Measurements from ENCODE around the gene KCNK13. TPM values are rescaled to one million over a fixed set of nuclear protein-coding genes. Genes with fewer than 3 reads are reported as not detected.
"Not testable (repeated sequence)": the region's sequence is repeated elsewhere in the genome, so short reads cannot be mapped to it uniquely, and the experiment has no call there.

KCNK13 gene
- under 1 TPM; 0.50 to 0.61 TPM for total RNA-seq

DNA sequence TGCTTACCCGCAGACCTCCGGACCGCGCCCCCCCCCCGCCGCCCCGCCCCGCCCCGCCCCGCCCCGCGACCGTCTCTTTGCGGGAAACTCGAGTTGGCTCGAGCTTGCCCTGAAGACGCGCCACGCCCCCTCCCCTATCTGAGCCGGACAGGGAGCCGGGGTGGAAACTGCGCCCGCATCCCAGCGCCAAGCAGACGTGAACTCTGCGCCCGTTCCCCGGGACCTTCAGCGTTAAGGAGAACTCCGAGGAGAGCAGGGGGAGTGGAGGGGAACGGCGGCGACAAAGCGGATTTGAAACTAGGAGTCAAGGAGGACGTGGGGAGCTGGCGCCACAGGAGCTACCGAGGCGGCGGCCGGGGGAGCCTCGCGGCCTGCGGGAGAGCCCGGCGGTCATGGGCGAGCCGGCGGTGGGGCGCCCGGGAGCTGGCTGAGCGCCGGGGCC lies at the start of gene KCNK13:
TSS of gene KCNK13 (plus strand) at position 310 of the 442 bp plus-strand sequence. CDS start 212 bp downstream, outside the sequence.
- no peaks in the 10 kb centered on the region for H3K9me3 Mint-ChIP-seq

DNA sequence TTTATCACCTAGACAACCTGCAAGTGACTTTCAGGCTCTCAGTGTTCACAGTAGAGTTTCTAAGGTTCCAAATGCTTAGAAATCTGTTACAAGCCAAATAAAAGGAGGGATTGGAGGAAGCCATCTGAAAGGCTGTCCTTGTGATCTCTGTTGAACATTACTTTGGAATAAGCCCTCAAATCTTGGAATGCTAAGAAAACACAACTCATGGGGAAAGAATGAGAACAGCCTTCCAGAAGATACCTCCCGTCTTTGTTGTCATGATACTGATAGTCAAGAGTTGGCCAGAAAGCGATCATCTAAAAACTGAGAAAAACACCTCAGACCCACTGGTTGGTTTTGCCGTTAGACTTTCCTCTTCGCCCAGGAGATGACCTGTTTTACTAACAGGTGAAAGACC lies 44.4 kb upstream of the KCNK13 start:
- H3K36me3 Mint-ChIP-seq: peaks cover 41% of the 10 kb centered on the region
- H3K27ac Mint-ChIP-seq: no peak overlapping the region
- DNase-seq (ENCODE audit: low spot score): no peak
- no peaks in the 10 kb centered on the region for H3K27me3 Mint-ChIP-seq
- H3K9me3 Mint-ChIP-seq: no peaks in the 10 kb centered on the region
- peaks cover 7 to 9% of the 10 kb centered on the region in 2 donors for H3K4me1 Mint-ChIP-seq (ENCODE audit: low read depth in 2 of 2)
- no peak overlapping the region for H3K4me3 Mint-ChIP-seq
- ATAC-seq: no peak

More for the DNA sequence above, at the start of gene KCNK13:
- Mint-ChIP-seq H3K4me3 (peak within 1 kb of the TSS; percentile 81), H3K27ac (no peak within 1 kb of the TSS), H3K4me1 (ENCODE audit: low read depth in 2 of 2) (peaks cover 25 to 26% of the 10 kb centered on the region in 2 donors), H3K27me3 (peaks cover 43 to 57% of the 10 kb centered on the region in 2 donors), H3K36me3 (peaks cover 11% of the 10 kb centered on the region)
- DNase-seq (ENCODE audit: low spot score) (no peak), ATAC-seq (no peak)

DNA sequence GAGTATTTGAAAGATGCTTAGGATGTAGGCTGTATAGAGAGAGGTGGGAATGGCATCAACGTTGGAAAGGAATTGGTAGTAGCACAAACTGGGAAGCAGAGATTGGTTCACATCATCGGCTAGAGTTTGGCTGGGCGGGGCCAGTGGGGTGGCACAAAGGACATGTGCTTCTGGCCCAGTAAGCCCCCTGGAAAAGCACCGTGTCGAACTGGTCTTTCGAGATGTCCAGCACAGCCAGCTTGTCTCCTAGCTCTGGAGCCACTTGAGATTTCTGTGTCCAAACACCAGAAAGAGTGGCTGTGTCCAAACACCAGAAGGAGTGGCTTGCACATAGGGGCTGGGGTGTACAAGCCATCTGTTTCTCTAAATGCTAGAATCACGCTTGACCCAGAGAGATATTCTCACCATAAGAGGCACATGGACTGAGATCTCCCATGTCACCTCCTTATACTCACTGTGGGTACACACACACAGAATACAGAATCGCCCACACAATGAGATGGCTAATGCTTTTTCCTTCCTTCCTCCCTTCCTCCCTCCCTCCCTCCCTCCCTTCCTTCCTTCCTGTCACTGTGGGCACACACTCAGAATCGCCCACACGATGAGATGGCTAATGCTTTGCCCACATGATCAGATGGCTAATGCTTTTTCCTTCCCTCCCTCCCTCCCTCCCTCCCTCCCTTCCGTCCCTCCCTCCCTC lies 41.8 kb upstream of the KCNK13 start:
- ATAC-seq (no peak), DNase-seq (ENCODE audit: low spot score) (no peak)
- H3K4me3 Mint-ChIP-seq: no peak overlapping the region
- H3K27me3 Mint-ChIP-seq: no peaks in the 10 kb centered on the region
- peaks cover 47% of the 10 kb centered on the region for H3K36me3 Mint-ChIP-seq
- H3K9me3 Mint-ChIP-seq: no peaks in the 10 kb centered on the region
- H3K27ac Mint-ChIP-seq: peak overlapping the region in 1 of 2 donors; percentile 71
- peaks cover 7 to 9% of the 10 kb centered on the region in 2 donors for H3K4me1 Mint-ChIP-seq (ENCODE audit: low read depth in 2 of 2)

GRCh38 chr14:90023176-90023896 lies 38.5 kb upstream of the KCNK13 start:
- Mint-ChIP-seq H3K4me3 (no peak overlapping the region), H3K9me3 (no peaks in the 10 kb centered on the region), H3K27me3 (no peaks in the 10 kb centered on the region), H3K27ac (no peak overlapping the region), H3K4me1 (ENCODE audit: low read depth in 2 of 2) (peaks cover 7 to 12% of the 10 kb centered on the region in 2 donors), H3K36me3 (peaks cover 38% of the 10 kb centered on the region)
- DNase-seq (ENCODE audit: low spot score) (no peak), ATAC-seq (no peak)

- Mint-ChIP-seq H3K27ac (no peak overlapping the region), H3K36me3 (peaks cover 31% of the 10 kb centered on the region)
- no peak for DNase-seq (ENCODE audit: low spot score)
Measured at GRCh38 chr14:90024910-90025309, 36.9 kb upstream of the KCNK13 start.

DNA sequence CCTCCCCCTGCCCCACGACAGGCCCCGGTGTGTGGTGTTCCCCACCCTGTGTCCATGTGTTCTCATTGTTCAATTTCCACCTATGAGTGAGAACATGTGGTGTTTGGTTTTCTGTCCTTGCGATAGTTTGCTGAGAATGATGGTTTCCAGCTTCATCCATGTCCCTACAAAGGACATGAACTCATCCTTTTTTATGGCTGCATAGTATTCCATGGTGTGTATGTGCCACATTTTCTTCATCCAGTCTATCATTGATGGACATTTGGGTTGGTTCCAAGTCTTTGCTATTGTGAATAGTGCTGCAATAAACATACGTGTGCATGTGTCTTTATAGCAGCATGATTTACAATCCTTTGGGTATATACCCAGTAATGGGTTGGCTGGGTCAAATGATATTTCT lies 35.2 kb upstream of the KCNK13 start:
- not testable (repeated sequence) for H3K27ac Mint-ChIP-seq; H3K27me3 Mint-ChIP-seq; H3K9me3 Mint-ChIP-seq; DNase-seq (ENCODE audit: low spot score); H3K4me1 Mint-ChIP-seq (ENCODE audit: low read depth in 2 of 2); H3K4me3 Mint-ChIP-seq; ATAC-seq
- H3K36me3 Mint-ChIP-seq: peaks cover 29% of the 10 kb centered on the region

More at GRCh38 chr14:90024910-90025309, 36.9 kb upstream of the KCNK13 start:
- Mint-ChIP-seq H3K27me3 (no peaks in the 10 kb centered on the region), H3K4me3 (no peak overlapping the region), H3K9me3 (no peaks in the 10 kb centered on the region), H3K4me1 (ENCODE audit: low read depth in 2 of 2) (peaks cover under 1 to 8% of the 10 kb centered on the region in 2 donors)
- no peak for ATAC-seq

- Mint-ChIP-seq H3K4me1 (ENCODE audit: low read depth in 2 of 2) (peaks cover 0 to 6% of the 10 kb centered on the region in 2 donors), H3K9me3 (no peaks in the 10 kb centered on the region), H3K27ac (no peak overlapping the region), H3K36me3 (peaks cover 24% of the 10 kb centered on the region), H3K27me3 (no peaks in the 10 kb centered on the region), H3K4me3 (no peak overlapping the region)
- no peak for ATAC-seq
- DNase-seq (ENCODE audit: low spot score): no peak
Measured at GRCh38 chr14:90027842-90028241, 34.0 kb upstream of the KCNK13 start.

DNA sequence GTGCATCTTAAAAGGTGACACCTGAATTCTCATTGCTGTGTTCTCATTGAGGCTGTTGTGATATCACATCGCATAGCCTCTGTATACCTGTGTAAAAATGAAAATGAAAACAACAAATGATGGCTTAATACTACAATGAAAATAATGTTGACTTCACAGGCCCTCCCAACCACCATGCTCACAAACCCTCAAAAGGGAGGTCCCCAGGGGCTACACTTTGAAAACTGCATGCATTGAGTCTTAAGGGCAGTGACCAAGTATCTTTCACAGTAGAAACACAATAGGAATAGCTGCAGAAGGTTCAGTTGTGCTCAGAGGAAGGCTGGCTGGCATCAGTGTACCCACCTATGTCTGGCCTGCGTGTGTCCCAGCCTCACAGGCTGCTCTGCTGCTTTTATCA lies 27.6 kb upstream of the KCNK13 start:
- peaks cover 0 to 3% of the 10 kb centered on the region in 2 donors for H3K4me1 Mint-ChIP-seq (ENCODE audit: low read depth in 2 of 2)
- H3K4me3 Mint-ChIP-seq: no peak overlapping the region
- H3K27me3 Mint-ChIP-seq: no peaks in the 10 kb centered on the region
- no peak for DNase-seq (ENCODE audit: low spot score)
- no peaks in the 10 kb centered on the region for H3K9me3 Mint-ChIP-seq
- H3K27ac Mint-ChIP-seq: no peak overlapping the region
- H3K36me3 Mint-ChIP-seq: peaks cover 5% of the 10 kb centered on the region
- no peak for ATAC-seq

DNA sequence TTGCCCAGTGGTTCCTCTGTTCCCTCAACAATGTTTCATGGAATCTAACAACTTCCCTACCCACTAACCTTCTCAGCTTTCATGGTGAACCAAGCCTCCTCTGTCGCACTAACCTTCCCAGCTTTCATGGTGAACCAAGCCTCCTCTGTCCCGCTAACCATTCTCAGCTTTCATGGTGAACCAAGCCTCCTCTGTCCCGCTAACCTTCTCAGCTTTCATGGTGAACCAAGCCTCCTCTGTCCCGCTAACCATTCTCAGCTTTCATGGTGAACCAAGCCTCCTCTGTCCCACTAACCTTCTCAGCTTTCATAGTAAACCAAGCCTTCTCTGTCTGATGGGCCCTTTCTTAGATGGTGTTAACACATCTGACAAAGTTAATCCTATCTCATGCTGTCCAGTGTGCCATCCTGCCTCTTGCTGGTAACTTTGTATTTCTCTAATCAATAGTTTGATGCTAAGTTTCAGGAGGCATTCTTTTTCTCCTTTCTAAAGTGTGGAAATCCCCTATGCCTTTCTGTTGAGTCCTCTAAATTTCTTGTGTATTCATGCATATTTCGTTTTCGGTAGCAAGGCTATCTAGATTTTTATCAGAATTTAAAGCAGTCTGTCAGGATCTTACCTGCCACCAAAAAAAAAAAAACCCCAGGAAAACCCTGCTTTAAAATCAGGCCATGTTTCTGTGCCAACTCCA lies 26.8 kb upstream of the KCNK13 start:
- DNase-seq (ENCODE audit: low spot score) (no peak), ATAC-seq (no peak)
- peaks cover 0 to 3% of the 10 kb centered on the region in 2 donors for H3K4me1 Mint-ChIP-seq (ENCODE audit: low read depth in 2 of 2)
- H3K4me3 Mint-ChIP-seq: no peak overlapping the region
- H3K36me3 Mint-ChIP-seq: peaks cover 7% of the 10 kb centered on the region
- no peaks in the 10 kb centered on the region for H3K9me3 Mint-ChIP-seq
- peak overlapping the region in 1 of 2 donors; percentile 9 for H3K27ac Mint-ChIP-seq
- no peaks in the 10 kb centered on the region for H3K27me3 Mint-ChIP-seq

GRCh38 chr14:90039253-90040010 lies 22.4 kb upstream of the KCNK13 start:
- Mint-ChIP-seq H3K27ac (no peak overlapping the region), H3K4me3 (no peak overlapping the region), H3K9me3 (no peaks in the 10 kb centered on the region), H3K27me3 (no peaks in the 10 kb centered on the region), H3K4me1 (ENCODE audit: low read depth in 2 of 2) (no peaks in the 10 kb centered on the region), H3K36me3 (peaks cover 17% of the 10 kb centered on the region)
- DNase-seq (ENCODE audit: low spot score) (no peak), ATAC-seq (no peak)

GRCh38 chr14:90040411-90040810 lies 21.4 kb upstream of the KCNK13 start:
- no peak for DNase-seq (ENCODE audit: low spot score)
- no peak for ATAC-seq
- H3K27me3 Mint-ChIP-seq: no peaks in the 10 kb centered on the region
- H3K36me3 Mint-ChIP-seq: peaks cover 17% of the 10 kb centered on the region
- no peaks in the 10 kb centered on the region for H3K4me1 Mint-ChIP-seq (ENCODE audit: low read depth in 2 of 2)
- no peak overlapping the region for H3K4me3 Mint-ChIP-seq
- no peak overlapping the region for H3K27ac Mint-ChIP-seq
- no peaks in the 10 kb centered on the region for H3K9me3 Mint-ChIP-seq

DNA sequence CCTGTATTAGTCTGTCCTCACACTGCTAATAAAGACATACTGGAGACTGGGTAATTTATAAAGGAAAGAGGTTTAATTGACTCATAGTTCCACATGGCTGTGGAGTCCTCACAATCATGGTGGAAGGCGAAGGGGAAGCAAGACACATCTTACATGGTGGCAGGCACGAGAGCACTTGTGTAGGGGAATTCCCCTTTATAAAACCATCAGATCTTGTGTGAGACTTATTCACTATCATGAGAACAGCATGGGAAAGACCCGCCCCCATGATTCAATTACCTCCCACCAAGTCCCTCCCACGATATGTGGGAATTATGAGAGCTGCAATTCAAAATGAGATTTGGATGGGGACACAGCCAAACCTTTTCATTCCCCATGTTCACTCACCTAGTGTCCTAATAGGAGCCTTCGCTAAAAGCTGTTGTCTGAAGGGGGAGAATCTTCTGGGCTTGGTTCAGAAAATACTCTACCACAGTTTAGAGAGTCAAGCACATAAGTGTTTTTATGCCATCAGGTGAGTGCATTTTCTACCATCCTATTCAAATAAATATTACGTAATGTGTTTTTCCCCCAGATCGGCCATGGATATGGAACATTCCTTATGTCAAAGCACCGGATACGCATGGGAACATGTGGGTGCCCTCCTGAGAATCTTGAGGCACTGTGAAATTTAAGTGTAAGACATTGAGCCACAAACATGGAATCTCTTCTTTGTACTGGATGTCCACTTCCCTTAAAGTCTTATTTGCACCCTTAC lies 19.1 kb upstream of the KCNK13 start:
- no peaks in the 10 kb centered on the region for H3K4me1 Mint-ChIP-seq (ENCODE audit: low read depth in 2 of 2)
- DNase-seq (ENCODE audit: low spot score): no peak
- no peak for ATAC-seq
- H3K9me3 Mint-ChIP-seq: no peaks in the 10 kb centered on the region
- peaks cover 17% of the 10 kb centered on the region for H3K36me3 Mint-ChIP-seq
- H3K27me3 Mint-ChIP-seq: no peaks in the 10 kb centered on the region
- no peak overlapping the region for H3K27ac Mint-ChIP-seq
- H3K4me3 Mint-ChIP-seq: no peak overlapping the region

- no peaks in the 10 kb centered on the region for H3K4me1 Mint-ChIP-seq (ENCODE audit: low read depth in 2 of 2)
- ATAC-seq: no peak
Measured at GRCh38 chr14:90045616-90046015, 16.2 kb upstream of the KCNK13 start.

More at GRCh38 chr14:90045616-90046015, 16.2 kb upstream of the KCNK13 start:
- H3K36me3 Mint-ChIP-seq: peaks cover 10% of the 10 kb centered on the region
- H3K4me3 Mint-ChIP-seq: no peak overlapping the region
- H3K27ac Mint-ChIP-seq: no peak overlapping the region
- H3K9me3 Mint-ChIP-seq: no peaks in the 10 kb centered on the region
- DNase-seq (ENCODE audit: low spot score): no peak
- no peaks in the 10 kb centered on the region for H3K27me3 Mint-ChIP-seq

Data from natural killer cell treated with Interleukin-12 subunit alpha and Interleukin-12 subunit beta and Interleukin-15 and Interleukin-18, amount 100 ng/mL, for 72 hours (primary cell).